Glutamatergic neuron (in vitro differentiated cells): Measurements from ENCODE around the gene SLC7A6. TPM values are rescaled to one million over a fixed set of nuclear protein-coding genes. Genes with fewer than 3 reads are reported as not detected.
"Not testable (repeated sequence)": the region's sequence is repeated elsewhere in the genome, so short reads cannot be mapped to it uniquely, and the experiment has no call there.

ENCODE experiments used
- DNase-seq: peaks from one replicate; pipeline ENCODE4 v3.0.0; 2022
- H3K27ac Mint-ChIP-seq: one replicate; pipeline ENCODE4 v1.8.0; 2020; ENCODE audit warnings: mild to moderate bottlenecking, mixed read lengths, inconsistent platforms; ENCODE audit not compliant: unreplicated experiment
- H3K27me3 Mint-ChIP-seq: one replicate; pipeline ENCODE4 v1.8.0; 2020; ENCODE audit warnings: mild to moderate bottlenecking, moderate library complexity, mixed read lengths, inconsistent platforms; ENCODE audit not compliant: unreplicated experiment
- H3K36me3 Mint-ChIP-seq: one replicate; pipeline ENCODE4 v1.8.0; 2020; ENCODE audit warnings: mild to moderate bottlenecking, mixed read lengths, inconsistent platforms; ENCODE audit not compliant: unreplicated experiment
- H3K4me1 Mint-ChIP-seq: one replicate; pipeline ENCODE4 v1.8.0; 2020; ENCODE audit warnings: mild to moderate bottlenecking, low read depth, mixed read lengths, inconsistent platforms; ENCODE audit not compliant: unreplicated experiment
- H3K4me3 Mint-ChIP-seq: one replicate; pipeline ENCODE4 v1.8.0; 2020; ENCODE audit warnings: mild to moderate bottlenecking, mixed read lengths, inconsistent platforms; ENCODE audit not compliant: unreplicated experiment
- H3K9me3 Mint-ChIP-seq: one replicate; pipeline ENCODE4 v1.8.0; 2020; ENCODE audit warnings: mild to moderate bottlenecking, moderate library complexity, mixed read lengths, inconsistent platforms; ENCODE audit not compliant: unreplicated experiment
- total RNA-seq: library from RNA; stranded (reverse); fragmentation: NEBNext Ultra II Directional; extraction: Animal tissue kit (Norgen Biotek cat#: 25700); gene quantifications from one replicate; pipeline ENCODE4 v1.2.1, GENCODE V29; 2021; ENCODE audit not compliant: unreplicated experiment
- TF ChIP-seq, protein P1 (sequence below): fragments of 200-600 bp; sonication (generic); IDR thresholded peaks from one replicate; pipeline ENCODE4 v1.5.0; 2021; ENCODE audit not compliant: partially characterized antibody, unreplicated experiment

The SLC7A6 gene
- total RNA-seq, 1 donor from 2014 or later = 78.1 TPM

DNA sequence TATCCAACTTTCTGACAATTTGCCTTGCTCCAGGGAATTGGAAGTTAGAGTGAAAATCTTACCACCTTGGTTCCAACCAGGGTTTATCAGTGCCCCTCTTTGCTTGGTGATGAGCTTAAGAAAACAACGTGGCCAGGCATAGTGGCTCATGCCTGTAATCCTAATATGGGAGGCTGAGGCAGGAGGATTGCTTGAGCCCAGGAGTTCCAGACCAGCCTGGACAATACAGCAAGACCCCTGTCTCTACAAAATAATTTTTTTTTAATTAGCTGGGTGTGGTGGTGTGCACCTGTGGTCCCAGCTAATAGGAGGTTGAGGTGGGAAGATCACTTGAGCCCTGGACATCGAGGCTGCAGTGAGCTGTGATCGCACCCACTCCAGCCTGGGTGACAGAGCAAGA is 21.4 kb downstream of the SLC7A6 start:
- H3K4me1 Mint-ChIP-seq = peaks cover 17% of the 10 kb centered on the region
- no peaks in the 10 kb centered on the region for H3K9me3 Mint-ChIP-seq

DNA sequence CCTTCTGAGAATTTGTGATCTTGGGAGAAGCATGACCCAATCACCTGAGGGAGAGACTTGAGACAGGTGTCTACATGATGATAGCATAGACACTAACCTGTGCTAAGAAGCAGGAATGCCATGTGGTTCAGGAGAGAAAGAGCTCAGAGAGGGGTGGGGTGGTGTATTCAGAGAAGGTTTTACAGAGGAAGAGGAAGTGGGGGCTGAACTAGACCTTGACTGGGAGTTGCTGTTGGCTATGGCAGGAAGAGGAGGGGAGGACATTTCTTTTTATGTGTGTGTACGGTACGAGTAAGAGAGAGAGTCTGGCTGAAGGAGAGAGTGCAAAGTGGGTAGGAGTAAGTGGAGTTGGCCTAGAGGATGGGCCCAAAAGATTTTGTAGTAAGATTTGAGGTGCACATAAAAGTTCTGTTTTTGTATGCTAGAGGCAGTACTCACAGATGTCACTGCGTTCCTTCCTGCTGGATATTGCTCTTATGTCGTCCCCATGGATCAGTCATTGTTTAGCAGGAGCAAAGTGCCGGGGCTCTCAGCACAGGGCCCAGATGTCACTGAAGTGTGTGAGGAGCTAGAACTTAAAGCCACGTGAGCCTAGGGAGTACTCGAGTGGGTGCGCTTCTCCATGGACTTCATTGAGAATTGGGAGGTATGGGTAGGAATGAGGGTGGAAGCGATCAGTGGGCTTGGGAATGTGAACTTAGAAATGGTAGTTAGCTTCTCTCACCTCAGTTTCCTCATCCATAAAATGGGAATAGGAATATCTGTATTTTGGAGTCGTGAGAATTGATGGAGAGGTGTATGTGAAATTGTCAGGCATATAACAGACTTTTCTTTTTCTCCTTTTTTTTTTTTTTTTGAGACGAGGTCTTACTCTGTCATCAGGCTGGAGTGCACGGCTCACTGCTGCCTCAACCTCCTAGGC is 22.1 kb downstream of the SLC7A6 start:
- TF ChIP-seq, protein P1, sequence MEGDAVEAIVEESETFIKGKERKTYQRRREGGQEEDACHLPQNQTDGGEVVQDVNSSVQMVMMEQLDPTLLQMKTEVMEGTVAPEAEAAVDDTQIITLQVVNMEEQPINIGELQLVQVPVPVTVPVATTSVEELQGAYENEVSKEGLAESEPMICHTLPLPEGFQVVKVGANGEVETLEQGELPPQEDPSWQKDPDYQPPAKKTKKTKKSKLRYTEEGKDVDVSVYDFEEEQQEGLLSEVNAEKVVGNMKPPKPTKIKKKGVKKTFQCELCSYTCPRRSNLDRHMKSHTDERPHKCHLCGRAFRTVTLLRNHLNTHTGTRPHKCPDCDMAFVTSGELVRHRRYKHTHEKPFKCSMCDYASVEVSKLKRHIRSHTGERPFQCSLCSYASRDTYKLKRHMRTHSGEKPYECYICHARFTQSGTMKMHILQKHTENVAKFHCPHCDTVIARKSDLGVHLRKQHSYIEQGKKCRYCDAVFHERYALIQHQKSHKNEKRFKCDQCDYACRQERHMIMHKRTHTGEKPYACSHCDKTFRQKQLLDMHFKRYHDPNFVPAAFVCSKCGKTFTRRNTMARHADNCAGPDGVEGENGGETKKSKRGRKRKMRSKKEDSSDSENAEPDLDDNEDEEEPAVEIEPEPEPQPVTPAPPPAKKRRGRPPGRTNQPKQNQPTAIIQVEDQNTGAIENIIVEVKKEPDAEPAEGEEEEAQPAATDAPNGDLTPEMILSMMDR = no peak
- H3K4me3 Mint-ChIP-seq = no peak overlapping the region
- peaks cover 2% of the 10 kb centered on the region for H3K27me3 Mint-ChIP-seq
- no peaks in the 10 kb centered on the region for H3K36me3 Mint-ChIP-seq
- no peaks in the 10 kb centered on the region for H3K9me3 Mint-ChIP-seq
- peaks cover 17% of the 10 kb centered on the region for H3K4me1 Mint-ChIP-seq
- DNase-seq = no peak
- H3K27ac Mint-ChIP-seq = peak overlapping the region; percentile 24

More for the DNA sequence above, 21.4 kb downstream of the SLC7A6 start:
- Mint-ChIP-seq H3K4me3 (no peak overlapping the region), H3K27me3 (peaks cover 2% of the 10 kb centered on the region), H3K36me3 (no peaks in the 10 kb centered on the region), H3K27ac (no peak overlapping the region)
- TF ChIP-seq, protein P1 = no peak
- DNase-seq = no peak

DNA sequence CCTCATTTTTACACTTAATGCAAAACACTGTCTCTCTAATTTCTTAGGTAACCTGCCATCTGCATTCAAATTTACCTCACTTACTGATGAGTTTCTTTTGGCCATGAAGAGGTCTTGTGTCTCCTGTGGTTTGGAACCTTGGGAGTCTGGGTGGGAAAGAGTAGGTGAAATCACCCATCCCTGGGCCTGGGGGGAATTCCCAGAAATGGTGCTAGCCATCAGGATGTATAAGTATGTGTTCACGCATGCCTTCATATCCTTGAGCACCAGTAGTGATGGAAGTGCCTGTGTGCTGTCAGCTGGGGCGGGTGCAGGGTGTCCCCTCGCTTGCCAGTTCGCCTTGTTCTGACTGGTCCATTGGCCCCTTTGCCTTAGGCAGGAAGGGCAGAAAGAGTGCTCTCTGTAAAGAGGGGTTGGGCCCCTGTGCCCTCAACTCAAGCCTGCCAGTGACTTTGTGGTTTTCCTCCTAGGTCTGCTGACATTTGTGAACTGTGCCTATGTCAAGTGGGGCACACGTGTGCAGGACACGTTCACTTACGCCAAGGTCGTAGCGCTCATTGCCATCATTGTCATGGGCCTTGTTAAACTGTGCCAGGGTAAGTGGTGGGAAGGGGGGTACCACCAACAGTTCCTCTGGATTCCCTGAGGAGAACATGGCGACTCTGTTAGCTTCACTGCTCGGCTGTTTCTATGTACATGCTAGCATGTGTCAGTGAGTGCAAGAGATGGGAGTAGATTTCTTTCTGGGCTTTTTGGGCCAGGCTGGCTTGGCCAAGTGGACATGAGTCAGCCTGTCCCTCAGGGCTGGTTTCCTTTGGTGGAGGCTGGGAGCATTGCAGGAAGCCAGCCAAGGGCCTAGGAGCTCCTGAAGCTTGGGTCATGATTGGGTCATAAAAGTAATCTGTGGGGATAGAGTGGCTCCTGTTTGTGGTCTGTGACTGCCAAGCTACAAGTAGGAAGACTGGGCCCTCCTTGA is 23.2 kb downstream of the SLC7A6 start:
- Mint-ChIP-seq H3K4me3 (no peak overlapping the region), H3K27me3 (peaks cover 2% of the 10 kb centered on the region), H3K4me1 (peaks cover 17% of the 10 kb centered on the region), H3K27ac (no peak overlapping the region), H3K36me3 (no peaks in the 10 kb centered on the region), H3K9me3 (peaks cover 4% of the 10 kb centered on the region)
- DNase-seq = no peak
- TF ChIP-seq, protein P1 = no peak

DNA sequence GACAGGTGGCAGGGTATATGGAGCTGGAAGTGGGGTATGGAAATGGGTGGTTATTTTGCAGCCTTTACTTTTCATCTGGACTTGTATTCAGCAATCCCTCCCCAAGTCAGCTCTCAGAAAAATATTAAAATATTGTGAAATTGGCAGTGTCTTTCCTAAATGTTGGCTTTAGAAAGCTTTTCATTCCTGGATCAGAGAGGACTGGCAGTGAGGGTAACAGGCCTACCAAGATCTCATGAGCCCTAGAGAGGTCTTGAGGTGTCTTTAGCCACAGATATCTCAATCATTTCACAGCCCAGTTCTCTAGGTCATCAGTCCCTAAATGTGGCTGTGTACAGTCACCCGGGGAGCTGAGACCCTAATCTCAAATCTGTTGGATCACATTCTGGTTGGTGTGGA is 23.9 kb downstream of the SLC7A6 start:
- no peak overlapping the region for H3K4me3 Mint-ChIP-seq
- peaks cover 4% of the 10 kb centered on the region for H3K9me3 Mint-ChIP-seq
- DNase-seq = no peak
- no peak overlapping the region for H3K27ac Mint-ChIP-seq
- TF ChIP-seq, protein P1 = no peak
- no peaks in the 10 kb centered on the region for H3K27me3 Mint-ChIP-seq
- H3K36me3 Mint-ChIP-seq = no peaks in the 10 kb centered on the region
- H3K4me1 Mint-ChIP-seq = peaks cover 15% of the 10 kb centered on the region

DNA sequence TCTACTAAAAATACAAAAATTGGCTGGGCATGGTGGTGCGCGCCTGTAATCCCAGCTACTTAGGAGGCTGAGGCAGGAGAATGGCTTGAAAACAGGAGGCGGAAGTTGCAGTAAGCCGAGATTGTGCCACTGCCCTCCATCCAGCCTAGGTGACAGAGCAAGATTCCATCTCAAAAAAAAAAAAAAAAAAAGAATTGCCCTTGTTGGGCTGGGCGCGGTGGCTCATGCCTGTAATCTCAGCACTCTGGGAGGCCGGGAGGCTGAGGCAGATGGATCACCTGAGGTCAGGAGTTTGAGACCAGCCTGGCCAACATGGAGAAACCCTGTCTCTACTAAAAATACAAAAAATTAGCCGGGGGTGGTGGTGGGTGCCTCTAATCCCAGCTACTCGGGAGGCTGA is 24.5 kb downstream of the SLC7A6 start:
- not testable (repeated sequence) for H3K4me3 Mint-ChIP-seq, H3K9me3 Mint-ChIP-seq, H3K4me1 Mint-ChIP-seq, H3K27ac Mint-ChIP-seq, DNase-seq, H3K36me3 Mint-ChIP-seq, H3K27me3 Mint-ChIP-seq
